ENCODE results near the gene RLN3. TPM values are rescaled to one million over a fixed set of nuclear protein-coding genes. Genes with fewer than 3 reads are reported as not detected.

RLN3 gene
- total RNA-seq, 2 donors from 2014 or later, result not detected

- H3K4me3 ChIP-seq, result no peak overlapping the region
- TF ChIP-seq CTCF (IDR thresholded peaks at IDR 0.05), result no peak
- no peaks in the 10 kb centered on the region for H3K9me3 ChIP-seq
- no peaks in the 10 kb centered on the region for H3K36me3 ChIP-seq
- H3K4me1 ChIP-seq, result peaks cover 0 to 10% of the 10 kb centered on the region in 2 donors
- H3K27ac ChIP-seq, result no peak overlapping the region
- DNase-seq (ENCODE audit: low spot score), result no peak
- H3K27me3 ChIP-seq, result no peaks in the 10 kb centered on the region
Observed at GRCh38 chr19:14062558-14062855, 34.6 kb downstream of the RLN3 start.

GRCh38 chr19:14063105-14063504, 35.2 kb downstream of the RLN3 start:
- H3K36me3 ChIP-seq, result no peaks in the 10 kb centered on the region
- peaks cover 0 to 4% of the 10 kb centered on the region in 2 donors for H3K4me1 ChIP-seq
- no peaks in the 10 kb centered on the region for H3K9me3 ChIP-seq
- no peaks in the 10 kb centered on the region for H3K27me3 ChIP-seq
- no peak overlapping the region for H3K4me3 ChIP-seq
- no peak for DNase-seq (ENCODE audit: low spot score)
- no peak for TF ChIP-seq CTCF (IDR thresholded peaks at IDR 0.05)
- H3K27ac ChIP-seq, result no peak overlapping the region

GRCh38 chr19:14066134-14066533, 38.2 kb downstream of the RLN3 start:
- Histone ChIP-seq H3K4me1 (no peaks in the 10 kb centered on the region), H3K4me3 (no peak overlapping the region), H3K36me3 (no peaks in the 10 kb centered on the region), H3K27me3 (no peaks in the 10 kb centered on the region), H3K27ac (no peak overlapping the region), H3K9me3 (no peaks in the 10 kb centered on the region)
- DNase-seq (ENCODE audit: low spot score), result no peak
- no peak for TF ChIP-seq CTCF (IDR thresholded peaks at IDR 0.05)

GRCh38 chr19:14070268-14071050, 42.5 kb downstream of the RLN3 start:
- Histone ChIP-seq H3K27me3 (no peaks in the 10 kb centered on the region), H3K27ac (no peak overlapping the region), H3K4me3 (no peak overlapping the region), H3K36me3 (no peaks in the 10 kb centered on the region), H3K9me3 (no peaks in the 10 kb centered on the region), H3K4me1 (peaks cover 0 to 34% of the 10 kb centered on the region in 2 donors)
- peak; percentile 61 for DNase-seq (ENCODE audit: low spot score)
- no peak for TF ChIP-seq CTCF (IDR thresholded peaks at IDR 0.05)

GRCh38 chr19:14072535-14073260, 44.8 kb downstream of the RLN3 start, which contains the start of gene MISP3:
Gene MISP3, plus strand, starts transcription at chr19:14072786. Its CDS starts 524 bp downstream, at chr19:14073310.
- H3K9me3 ChIP-seq, result no peaks in the 10 kb centered on the region
- no peak for DNase-seq (ENCODE audit: low spot score)

More at GRCh38 chr19:14072535-14073260, 44.8 kb downstream of the RLN3 start, which contains the start of gene MISP3:
- Histone ChIP-seq H3K4me3 (peak within 1 kb of the TSS; percentile 70 to 75), H3K36me3 (no peaks in the 10 kb centered on the region), H3K4me1 (peaks cover 0 to 39% of the 10 kb centered on the region in 2 donors), H3K27me3 (no peaks in the 10 kb centered on the region), H3K27ac (peak within 1 kb of the TSS; percentile 94 to 95)
- TF ChIP-seq CTCF (IDR thresholded peaks at IDR 0.05), result no peak
